GM19452 (cell line): ENCODE data around the gene RSPO4.

Experiments
- ATAC-seq: cut with Tn5 transposase; IDR thresholded peaks from one replicate; pipeline ENCODE4 v1.9.1; 2021; ENCODE audit not compliant: unreplicated experiment

RSPO4 gene

GRCh38 chr20:944774-945410, 57.2 kb downstream of the RSPO4 start:
- ATAC-seq, result no peak

- ATAC-seq, result no peak
Observed at GRCh38 chr20:944148-944547, 58.0 kb downstream of the RSPO4 start.

DNA sequence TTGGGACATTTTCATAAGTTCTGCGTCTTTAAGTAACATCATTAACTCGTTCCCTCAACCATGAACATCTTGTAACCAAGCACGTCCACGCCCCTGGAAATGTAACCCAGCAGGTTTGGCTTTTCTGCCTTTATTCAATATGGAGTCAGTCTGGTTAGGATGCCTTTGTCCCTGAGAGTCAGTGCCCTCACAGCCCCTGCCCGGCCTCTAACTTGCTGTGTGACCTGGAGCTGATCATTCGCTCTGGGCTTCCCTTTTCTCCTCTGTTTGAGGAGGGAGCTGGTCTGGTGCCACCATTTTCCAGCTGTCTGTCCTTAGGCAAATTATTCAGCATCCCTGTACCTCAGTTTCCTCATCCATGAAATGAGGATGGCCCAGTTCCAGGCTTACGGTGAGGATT, 59.5 kb downstream of the RSPO4 start:
- ATAC-seq, result no peak

- no peak for ATAC-seq
Observed at GRCh38 chr20:940926-941325, 61.2 kb downstream of the RSPO4 start.

GRCh38 chr20:939606-940005, 62.5 kb downstream of the RSPO4 start:
- no peak for ATAC-seq

DNA sequence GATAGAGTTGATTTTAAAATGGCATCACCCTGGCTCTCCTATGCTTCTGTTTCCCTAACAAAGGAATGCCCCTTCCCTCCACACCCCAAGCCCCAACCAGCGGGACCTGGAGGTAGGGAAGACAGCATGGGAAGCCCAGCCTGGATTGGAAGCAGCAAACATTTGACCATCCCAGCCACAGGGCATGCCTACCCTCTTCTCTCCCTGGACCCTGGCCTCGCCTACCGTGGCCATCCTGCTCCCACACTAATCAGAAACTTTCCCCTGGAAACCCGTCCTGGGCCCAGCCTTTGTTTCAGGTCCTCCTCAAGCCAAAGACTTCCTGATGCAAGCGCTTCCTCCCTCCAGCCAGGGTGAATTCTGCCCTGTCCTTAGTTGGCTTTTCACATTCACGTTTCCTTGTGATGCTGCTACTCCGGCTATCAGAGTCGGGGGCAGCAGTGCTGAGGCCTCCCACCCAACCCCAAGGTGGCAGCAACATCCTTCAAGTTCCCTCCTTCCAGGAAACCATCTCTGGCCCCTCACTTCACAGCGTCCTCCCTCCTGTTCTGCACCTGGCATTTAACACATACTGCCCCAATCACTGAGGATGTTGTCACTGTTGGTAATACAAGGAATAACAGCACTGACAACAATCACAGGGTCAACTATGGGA, 67.8 kb downstream of the RSPO4 start:
- no peak for ATAC-seq

DNA sequence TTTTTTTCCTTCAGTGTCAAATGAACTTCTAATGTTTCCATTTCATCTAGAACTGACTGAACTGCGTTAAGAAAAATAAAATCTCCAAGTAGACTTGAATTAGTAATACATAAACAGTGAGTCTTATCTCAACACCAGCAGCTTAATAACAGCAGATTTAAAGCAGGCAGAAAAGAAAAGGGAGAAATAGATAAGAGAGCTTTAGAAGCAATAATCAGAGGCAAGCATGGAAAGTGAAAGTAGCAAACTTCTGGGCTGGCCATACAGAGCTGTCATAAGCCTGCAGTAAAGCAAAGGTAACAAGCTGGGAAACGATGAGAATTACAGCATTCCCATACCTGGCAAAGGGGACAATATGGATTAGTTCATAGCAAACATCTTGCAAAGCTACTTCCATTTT, 69.1 kb downstream of the RSPO4 start:
- no peak for ATAC-seq

GRCh38 chr20:931401-931800, 70.7 kb downstream of the RSPO4 start:
- ATAC-seq, result no peak

DNA sequence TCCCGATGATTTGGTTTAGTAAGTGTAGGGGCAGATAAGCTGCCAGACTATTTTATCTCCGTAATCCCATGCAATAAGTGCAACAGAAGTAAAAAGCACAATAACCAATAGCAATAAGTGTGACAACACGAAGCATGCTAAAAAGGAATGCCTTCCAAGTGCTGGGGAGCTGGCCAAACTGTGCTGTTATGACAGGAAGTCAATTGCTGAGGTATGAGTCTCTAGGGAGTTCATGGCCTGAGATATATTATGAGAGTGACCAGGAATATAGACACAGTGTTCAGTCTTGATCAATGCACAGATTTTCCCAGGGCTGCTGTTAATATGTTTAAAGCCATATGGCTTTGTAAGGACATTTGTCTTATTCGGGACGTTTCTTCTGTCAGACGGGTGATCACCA, 75.4 kb downstream of the RSPO4 start:
- no peak for ATAC-seq

DNA sequence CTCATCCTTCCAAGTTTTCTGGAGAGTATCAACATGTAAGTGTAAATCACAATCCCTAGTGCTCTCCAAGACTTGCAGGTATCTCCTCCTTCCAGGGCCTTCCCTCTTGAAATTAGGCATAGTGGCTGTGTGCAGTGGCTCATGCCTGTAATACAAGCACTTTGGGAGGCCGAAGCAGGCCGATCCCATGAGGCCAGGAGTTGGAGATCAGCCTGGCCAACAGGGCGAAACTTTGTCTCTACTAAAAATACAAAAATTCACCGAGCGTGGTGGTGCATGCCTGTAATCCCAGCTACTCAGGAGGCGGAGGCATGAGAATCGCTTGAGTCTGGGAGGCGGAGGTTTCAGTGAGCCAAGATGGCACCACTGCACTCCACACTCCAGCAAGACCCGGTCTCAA, 76.6 kb downstream of the RSPO4 start:
- no peak for ATAC-seq

DNA sequence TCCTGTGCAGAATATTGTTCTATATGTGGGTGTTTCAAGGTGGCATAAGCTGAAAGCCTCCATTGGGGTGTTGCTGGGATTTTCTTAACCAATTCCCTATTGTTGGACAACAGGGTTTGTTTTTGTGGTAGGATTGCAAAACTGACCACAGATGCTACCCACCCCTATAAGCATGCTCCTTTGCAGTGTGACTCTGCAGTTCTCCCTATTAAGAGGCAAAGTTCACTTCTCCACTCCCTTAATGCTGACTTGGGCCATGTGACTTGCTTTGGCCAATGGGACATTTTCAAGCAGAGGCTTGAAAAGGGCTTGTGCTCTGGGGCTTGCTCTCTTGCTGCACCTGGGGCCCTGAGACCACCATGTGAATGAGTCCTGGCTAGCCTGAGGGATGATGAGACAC, 77.5 kb downstream of the RSPO4 start:
- no peak for ATAC-seq

GRCh38 chr20:922781-923180, 79.3 kb downstream of the RSPO4 start:
- no peak for ATAC-seq

- no peak for ATAC-seq
Observed at GRCh38 chr20:921068-921467, 81.0 kb downstream of the RSPO4 start.

DNA sequence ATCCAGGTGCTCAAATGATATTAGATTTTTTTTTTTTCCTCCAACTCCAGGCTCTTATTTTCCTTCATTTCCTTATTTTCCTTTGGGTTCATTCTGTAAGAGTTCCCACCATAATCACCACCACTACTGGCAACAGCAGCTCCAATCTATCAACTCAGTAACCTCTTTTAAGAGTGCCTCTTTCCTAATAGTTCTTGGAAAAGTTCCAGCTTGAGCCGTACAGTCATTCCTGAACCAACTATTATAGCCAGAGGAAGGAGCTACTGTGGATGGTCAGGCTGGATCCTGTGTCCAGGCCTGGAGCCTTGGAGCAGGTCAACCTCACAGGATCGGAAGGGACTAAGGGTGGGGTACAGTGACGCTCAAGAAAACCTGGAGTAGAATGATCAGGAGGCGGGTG, 81.8 kb downstream of the RSPO4 start:
- no peak for ATAC-seq

- ATAC-seq, result no peak
Observed at GRCh38 chr20:919491-919916, 82.6 kb downstream of the RSPO4 start.

DNA sequence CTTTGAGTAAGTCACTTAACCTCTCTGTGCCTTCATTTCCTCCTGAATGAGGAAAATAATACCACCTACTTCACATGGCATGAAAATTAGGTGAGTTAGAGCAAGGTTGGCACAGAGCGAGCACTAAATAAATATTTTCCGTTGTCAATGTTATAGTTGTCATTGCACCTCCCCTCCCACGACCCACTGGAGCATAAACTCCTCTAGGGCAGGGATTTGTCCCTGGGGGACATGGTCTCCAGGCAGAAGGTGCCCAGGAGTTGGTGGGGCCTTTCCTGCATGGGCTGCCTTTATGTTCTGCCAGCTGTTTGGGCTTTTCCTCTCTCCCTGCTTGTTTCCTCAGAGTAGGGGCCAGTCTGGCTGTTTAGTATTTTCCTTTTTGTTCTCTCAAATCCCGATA, 84.7 kb downstream of the RSPO4 start:
- ATAC-seq, result no peak

GRCh38 chr20:916825-917224, 85.3 kb downstream of the RSPO4 start:
- no peak for ATAC-seq

DNA sequence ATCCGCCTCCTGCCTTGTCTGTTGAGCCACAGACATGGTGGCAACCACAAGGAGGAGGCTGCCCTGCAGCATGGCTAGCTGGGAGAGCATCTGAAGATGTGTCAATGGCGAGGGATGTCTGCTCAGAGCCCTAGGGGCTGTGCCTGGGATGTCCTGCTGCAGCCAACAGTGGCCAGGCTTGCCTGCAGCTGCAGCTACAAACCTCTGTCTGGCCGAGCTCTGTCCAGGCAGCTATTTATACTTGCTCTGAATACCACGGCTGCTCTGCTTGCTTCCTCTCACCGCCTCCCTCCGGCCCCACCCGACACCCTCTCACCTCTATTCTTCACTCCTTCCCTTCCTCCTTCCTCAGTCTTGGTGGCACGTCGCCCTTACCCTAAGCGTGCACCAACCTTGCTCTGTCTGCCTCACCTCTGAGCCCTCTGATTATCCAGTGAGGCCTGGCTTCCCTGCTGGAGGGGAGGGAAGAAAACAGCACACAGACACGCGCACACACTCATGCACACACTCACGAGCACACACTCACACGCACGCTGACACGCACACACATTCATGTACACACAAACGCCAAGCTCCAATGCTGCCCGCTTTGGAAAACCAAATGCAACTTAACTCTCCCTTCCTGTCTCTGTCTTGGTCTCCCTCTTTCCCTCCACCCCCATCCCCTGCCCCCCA, 85.8 kb downstream of the RSPO4 start, which contains the start of gene ANGPT4:
Gene ANGPT4, minus strand, starts transcription at position 210 of the 675 bp plus-strand sequence. Its CDS starts 120 bp downstream, at position 90.
- ATAC-seq, result no peak

DNA sequence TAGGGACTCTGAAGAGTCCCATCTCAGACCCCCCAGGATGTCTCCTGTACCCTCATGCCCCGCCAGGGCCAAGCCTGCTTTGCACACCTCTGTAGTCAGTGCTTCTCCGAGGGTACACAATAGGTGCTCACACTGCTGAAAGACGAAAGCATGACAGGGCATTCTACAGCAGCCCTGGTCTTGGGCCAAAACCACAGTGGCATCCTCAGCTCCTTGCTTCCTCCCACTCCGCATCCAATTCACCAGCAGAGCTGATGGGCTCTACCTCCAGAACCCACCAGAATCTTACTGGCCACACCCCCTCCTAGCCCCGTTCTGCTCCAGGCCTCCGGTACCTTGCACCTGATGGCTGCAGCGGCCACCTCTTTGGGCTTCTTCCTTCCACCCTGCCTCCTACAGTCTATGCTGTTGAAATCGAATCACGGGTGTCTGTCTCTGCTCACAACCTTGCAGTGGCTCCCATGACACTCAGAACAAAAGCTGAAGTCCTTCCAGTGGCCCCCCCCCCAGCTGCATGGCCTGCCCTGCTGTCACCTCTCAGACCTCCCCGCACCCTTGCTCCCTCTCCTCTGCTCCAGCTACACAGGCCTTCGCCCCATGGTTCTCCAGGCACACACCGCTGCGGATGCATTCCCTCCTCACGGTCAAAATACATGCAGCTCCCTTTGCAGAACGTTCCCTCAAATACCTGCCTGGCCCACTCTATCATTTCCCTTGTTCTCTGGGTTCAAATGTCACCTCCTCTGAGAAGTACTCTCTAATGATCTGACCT, 87.2 kb downstream of the RSPO4 start:
- no peak for ATAC-seq

DNA sequence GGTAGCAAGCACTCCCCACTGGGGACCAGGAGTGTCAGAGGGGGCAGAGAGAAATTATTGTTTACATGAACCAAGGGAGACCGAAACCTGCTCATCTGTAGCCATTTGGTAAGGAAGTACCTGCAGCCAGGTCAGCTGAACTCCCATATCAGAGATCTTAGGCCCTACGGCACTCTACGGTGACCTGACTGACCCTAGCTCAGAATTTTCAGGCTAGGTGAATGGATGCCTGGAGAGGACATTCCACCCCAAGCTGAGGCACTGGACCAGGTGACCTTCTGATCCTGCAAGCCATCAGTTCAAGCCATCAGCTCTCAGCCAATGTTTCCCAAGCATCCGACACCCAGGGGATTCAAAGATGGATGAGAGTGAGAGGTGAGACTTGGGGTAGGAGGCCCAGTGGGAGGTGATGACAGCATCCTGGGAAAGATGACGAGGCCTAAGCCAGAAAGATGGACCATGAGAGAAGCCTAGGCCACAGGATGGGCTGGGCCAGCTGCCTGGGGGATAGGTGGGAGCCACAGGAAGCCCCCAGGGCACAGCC, 88.7 kb downstream of the RSPO4 start:
- ATAC-seq, result no peak

DNA sequence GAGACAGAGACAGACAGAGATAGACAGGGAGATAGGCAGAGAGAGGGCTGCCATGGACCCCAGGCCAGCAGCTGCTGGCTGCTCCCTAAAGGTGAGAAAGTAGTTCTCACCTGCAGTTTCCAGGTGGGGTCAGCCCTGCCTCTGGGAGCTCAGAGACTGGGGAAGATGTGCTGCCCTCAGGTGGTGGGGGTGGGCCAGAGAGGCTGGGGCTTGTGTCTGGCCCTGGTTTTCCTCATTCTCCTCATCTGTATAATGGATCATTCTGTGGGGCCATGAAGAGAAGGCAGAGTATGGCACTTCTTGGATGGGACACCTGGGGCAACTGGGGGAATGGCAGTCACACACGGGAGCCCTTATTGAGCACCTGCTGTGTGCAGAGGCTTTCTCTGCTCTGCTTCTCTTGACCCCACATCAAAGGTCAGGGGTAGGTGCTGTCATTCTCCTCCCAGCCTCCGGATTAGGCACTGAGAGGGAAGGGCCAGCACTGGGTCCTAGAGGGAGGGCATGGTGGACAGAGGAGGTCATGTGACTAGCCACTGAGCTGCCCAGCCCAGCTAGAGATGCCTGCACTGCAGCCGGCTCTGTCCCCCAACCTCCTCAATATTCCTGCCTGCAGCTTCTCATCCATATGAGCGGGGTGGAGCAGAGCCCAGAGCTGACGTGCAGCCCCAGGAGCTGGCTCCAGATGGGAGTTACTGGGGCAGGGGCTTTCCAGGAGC, 90.1 kb downstream of the RSPO4 start:
- no peak for ATAC-seq
